CD14-positive monocyte (primary cell): ENCODE data around the gene LEPROT. TPM values are rescaled to one million over a fixed set of nuclear protein-coding genes. Genes with fewer than 3 reads are reported as not detected.

ENCODE experiments used
- DNase-seq, 3 donors: peaks; one replicate each; pipeline ENCODE4 v3.0.0-alpha.2; 2011 to 2022
- H2AFZ ChIP-seq: 2 replicates; pipeline ENCODE4 v1.6.0; 2012; ENCODE audit warnings: mild to moderate bottlenecking, low read depth, low read length, inconsistent platforms; ENCODE audit not compliant: insufficient read depth, poor library complexity, severe bottlenecking
- H3K27ac ChIP-seq, 2 donors: 1 replicate in 1 of 2; 2 replicates in 1 of 2; pipeline ENCODE4 v1.5.1; 2012 to 2013; ENCODE audit warnings: low read length in 2 of 2, control low read depth in 1 of 2, inconsistent platforms in 1 of 2, low read depth in 1 of 2, mild to moderate bottlenecking in 1 of 2
- H3K27me3 ChIP-seq, 2 donors: one replicate each; pipeline versions ENCODE4 v1.6.0 to v1.6.1; 2011 to 2013; ENCODE audit warnings: low read length in 2 of 2; ENCODE audit not compliant: control insufficient read depth in 2 of 2, insufficient read depth in 2 of 2
- H3K36me3 ChIP-seq, 2 donors: replicated peaks in 1 of 2; 1 replicate in 1 of 2; 2 replicates in 1 of 2; pipeline versions ENCODE4 v1.5.1 to v1.6.1; 2012 to 2013; ENCODE audit warnings: low read length in 2 of 2, control low read depth in 1 of 2, inconsistent platforms in 1 of 2, mild to moderate bottlenecking in 1 of 2; ENCODE audit not compliant: insufficient read depth in 2 of 2, control insufficient read depth in 1 of 2
- H3K4me1 ChIP-seq, 2 donors: 1 replicate in 1 of 2; 2 replicates in 1 of 2; pipeline versions ENCODE4 v1.5.1 to v1.6.1; 2012 to 2013; ENCODE audit warnings: low read length in 2 of 2, control low read depth in 1 of 2, inconsistent platforms in 1 of 2, mild to moderate bottlenecking in 1 of 2, moderate library complexity in 1 of 2; ENCODE audit not compliant: insufficient read depth in 2 of 2, control insufficient read depth in 1 of 2
- H3K4me2 ChIP-seq: replicated peaks from 2 replicates; pipeline ENCODE3; 2012; ENCODE audit warnings: low read length, moderate library complexity, mild to moderate bottlenecking; ENCODE audit not compliant: poor library complexity, severe bottlenecking; ENCODE audit errors: extremely low read depth
- H3K4me3 ChIP-seq, 3 experiments: fragments of 200-600 bp in 1 of 3; sonication (generic) in 1 of 3; replicated peaks in 1 of 3; 1 replicate in 2 of 3; 2 replicates in 1 of 3; pipeline ENCODE4 v1.5.1; 2011 to 2013; ENCODE audit warnings: low read length in 3 of 3, mild to moderate bottlenecking in 3 of 3, control low read depth in 2 of 3, low read depth in 2 of 3, inconsistent platforms in 1 of 3, moderate library complexity in 1 of 3
- H3K79me2 ChIP-seq: 2 replicates; pipeline ENCODE4 v1.6.0; 2012; ENCODE audit warnings: mild to moderate bottlenecking, control low read depth, inconsistent platforms, low read length, moderate library complexity; ENCODE audit not compliant: insufficient read depth
- H3K9ac ChIP-seq: 2 replicates; pipeline ENCODE4 v1.6.0; 2017; ENCODE audit warnings: low read length, mild to moderate bottlenecking; ENCODE audit not compliant: insufficient read depth, poor library complexity, severe bottlenecking
- H3K9me3 ChIP-seq, 2 donors: replicated peaks in 1 of 2; 1 replicate in 1 of 2; 2 replicates in 1 of 2; pipeline versions ENCODE4 v1.5.1 to v1.6.1; 2012 to 2013; ENCODE audit warnings: low read length in 2 of 2, control low read depth in 1 of 2; ENCODE audit not compliant: control insufficient read depth in 1 of 2, insufficient read depth in 1 of 2
- H4K20me1 ChIP-seq: 2 replicates; pipeline ENCODE4 v1.6.0; 2012; ENCODE audit warnings: mild to moderate bottlenecking, low read length, control low read depth, moderate library complexity; ENCODE audit not compliant: insufficient read depth
- H3K27ac Mint-ChIP-seq, 7 donors: one replicate each; pipeline ENCODE4 v1.8.0; 2020; ENCODE audit warnings: mild to moderate bottlenecking in 7 of 7, mixed read lengths in 7 of 7, moderate library complexity in 6 of 7, inconsistent platforms in 2 of 7
- H3K27me3 Mint-ChIP-seq, 3 donors: one replicate each; pipeline ENCODE4 v1.8.0; 2021 to 2022; ENCODE audit warnings: low read depth in 3 of 3, mild to moderate bottlenecking in 3 of 3, mixed read lengths in 3 of 3, moderate library complexity in 3 of 3, inconsistent platforms in 1 of 3
- H3K36me3 Mint-ChIP-seq, 2 donors: one replicate each; pipeline ENCODE4 v1.8.0; 2020; ENCODE audit warnings: mixed read lengths in 2 of 2, inconsistent platforms in 1 of 2, mild to moderate bottlenecking in 1 of 2
- H3K4me1 Mint-ChIP-seq: one replicate; pipeline ENCODE4 v1.8.0; 2020; ENCODE audit warnings: mild to moderate bottlenecking, mixed read lengths
- H3K4me3 Mint-ChIP-seq, 2 donors: one replicate each; pipeline ENCODE4 v1.8.0; 2020; ENCODE audit warnings: mild to moderate bottlenecking in 2 of 2, mixed read lengths in 2 of 2, moderate library complexity in 1 of 2
- H3K9me3 Mint-ChIP-seq, 7 donors: one replicate each; pipeline ENCODE4 v1.8.0; 2020 to 2022; ENCODE audit warnings: mixed read lengths in 7 of 7, mild to moderate bottlenecking in 6 of 7, moderate library complexity in 6 of 7, inconsistent platforms in 2 of 7
- CTCF ChIP-seq: fragments of 200-600 bp; IDR thresholded peaks from one replicate; pipeline ENCODE4 v1.8.0; 2022; ENCODE audit warnings: antibody characterized with exemption, mild to moderate bottlenecking
- WGBS: methylation state at CpG from one replicate; pipeline ENCODE4 v1.1.5; 2013; ENCODE audit warnings: missing lambda C conversion rate; ENCODE audit not compliant: insufficient coverage; 5-methylcytosine and 5-hydroxymethylcytosine counted together
- intact Hi-C, 2 donors: fragments of 100-400 bp; cut with micrococcal nuclease; formaldehyde crosslinking; loops; one replicate each; pipeline versions ENCODE4 v1.15.0 to v1.15.1; 2023
- polyA plus RNA-seq, 3 donors: library from polyadenylated mRNA; depleted of rRNA in 1 of 3; unstranded in 2 of 3; stranded (reverse) in 1 of 3; fragments of 300-500 nt in 2 of 3; fragments of >200 nt in 1 of 3; fragmentation: Illumina TruSeq in 2 of 3; gene quantifications; 1 replicate in 2 of 3; 2 replicates in 1 of 3; pipeline ENCODE4 v1.2.3, GENCODE V29; 2012 to 2021

Gene LEPROT
- polyA plus RNA-seq, 3 donors: 56.3 to 75.0 (median 74.7) TPM

- Histone ChIP-seq H3K4me1 (peaks cover 30 to 40% of the 10 kb centered on the region in 2 donors), H4K20me1 (peaks cover 73% of the 10 kb centered on the region), H3K4me2 (peak overlapping the region; percentile 91), H3K9ac (no peak overlapping the region), H3K27ac (peak overlapping the region in 1 of 2 donors; percentile 67), H3K9me3 (no peaks in the 10 kb centered on the region), H2AFZ (no peak overlapping the region), H3K79me2 (peaks cover 65% of the 10 kb centered on the region), H3K36me3 (peaks cover 31 to 45% of the 10 kb centered on the region in 2 donors), H3K4me3 (peak overlapping the region in 1 of 3 experiments; percentile 7), H3K27me3 (no peaks in the 10 kb centered on the region)
- H3K27me3 Mint-ChIP-seq: no peaks in the 10 kb centered on the region
- peak overlapping the region in 6 of 7 donors; percentile 10 to 89 (median 84) for H3K27ac Mint-ChIP-seq
- no peak for TF ChIP-seq CTCF
- peaks cover 0 to 5% (median 0%) of the 10 kb centered on the region in 7 donors for H3K9me3 Mint-ChIP-seq
- no CpG with 5 or more reads among the region's 1 CpG for WGBS
- DNase-seq: peak; percentile 10 to 33 (median 25)
- H3K4me1 Mint-ChIP-seq: peaks cover 16% of the 10 kb centered on the region
- intact Hi-C loops: loop anchor here (10.0 kb wide), 3 partner anchors 180 to 370 kb away; no protein-coding TSS in a partner anchor
- H3K36me3 Mint-ChIP-seq: peaks cover 41 to 42% of the 10 kb centered on the region in 2 donors
- H3K4me3 Mint-ChIP-seq: no peak overlapping the region
These were observed 4.1 kb downstream of the LEPROT start for GRCh38 chr1:65424573-65424889.

- H3K27me3 ChIP-seq: no peaks in the 10 kb centered on the region
- H3K4me1 ChIP-seq: peaks cover 30 to 40% of the 10 kb centered on the region in 2 donors
- no peak overlapping the region for H3K9ac ChIP-seq
- H3K9me3 ChIP-seq: no peaks in the 10 kb centered on the region
- no peak overlapping the region for H3K4me2 ChIP-seq
- H2AFZ ChIP-seq: no peak overlapping the region
- TF ChIP-seq CTCF: no peak
- WGBS: 100% methylated on average over 1 of the region's 2 CpGs
- intact Hi-C loops: loop anchor here (10.0 kb wide), 3 partner anchors 180 to 370 kb away; no protein-coding TSS in a partner anchor
- peaks cover 0 to 5% (median 0%) of the 10 kb centered on the region in 7 donors for H3K9me3 Mint-ChIP-seq
- H3K79me2 ChIP-seq: peaks cover 65% of the 10 kb centered on the region
- H3K4me3 ChIP-seq: no peak overlapping the region
- H3K36me3 ChIP-seq: peaks cover 34 to 49% of the 10 kb centered on the region in 2 donors
- H4K20me1 ChIP-seq: peaks cover 78% of the 10 kb centered on the region
- no peak for DNase-seq
- H3K27ac Mint-ChIP-seq: peak overlapping the region in 2 of 7 donors; percentile 3 to 27
- H3K4me1 Mint-ChIP-seq: peaks cover 16% of the 10 kb centered on the region
- H3K27ac ChIP-seq: peak overlapping the region in 1 of 2 donors; percentile 18
- no peak overlapping the region for H3K4me3 Mint-ChIP-seq
- peaks cover 46% of the 10 kb centered on the region in 2 donors for H3K36me3 Mint-ChIP-seq
- no peaks in the 10 kb centered on the region for H3K27me3 Mint-ChIP-seq
These were observed 4.5 kb downstream of the LEPROT start for GRCh38 chr1:65425006-65425405.
